ENCODE data around the gene TDP1.
"Not testable (repeated sequence)": the region's sequence is repeated elsewhere in the genome, so short reads cannot be mapped to it uniquely, and the experiment has no call there.

TDP1 gene

DNA sequence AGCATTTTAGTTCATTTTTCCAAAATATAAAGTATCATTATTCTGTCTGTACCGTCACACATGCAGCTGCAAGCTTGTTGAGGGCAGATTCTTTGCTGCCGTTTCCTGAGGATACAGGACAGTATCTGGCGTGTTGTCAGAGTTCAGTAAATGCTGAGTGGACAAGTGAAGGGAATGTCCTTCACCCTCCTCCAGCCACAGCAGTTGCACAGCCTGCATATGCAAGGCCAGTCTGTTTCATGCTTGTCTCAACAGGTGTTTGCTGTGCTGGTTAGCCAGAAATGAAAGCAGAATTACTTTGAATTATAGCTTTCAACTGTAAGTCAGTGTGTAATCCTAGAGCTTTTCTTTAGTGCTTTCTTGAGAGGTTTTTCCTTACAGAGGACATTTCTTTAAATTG lies 36.5 kb downstream of the TDP1 start:
- no peak for DNase-seq

DNA sequence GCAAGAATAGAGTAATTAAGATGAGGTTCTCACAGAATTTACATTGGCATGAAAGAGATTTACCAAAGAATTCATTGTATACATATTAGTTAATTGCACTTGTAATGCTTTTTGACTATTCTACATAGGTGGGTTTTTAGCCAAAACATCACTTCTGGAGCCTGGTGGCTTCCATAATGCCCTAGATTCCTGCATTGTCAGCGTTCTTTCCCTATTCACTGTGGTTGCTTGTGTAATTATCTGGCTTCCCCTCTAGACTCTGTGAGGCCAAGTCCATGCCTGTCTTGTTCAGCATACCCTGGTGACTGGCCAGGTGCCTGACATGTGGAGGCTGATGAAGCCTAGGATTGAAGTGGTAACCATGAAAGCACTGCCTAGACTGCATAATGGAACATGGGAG lies 41.2 kb downstream of the TDP1 start:
- no peak for DNase-seq

DNA sequence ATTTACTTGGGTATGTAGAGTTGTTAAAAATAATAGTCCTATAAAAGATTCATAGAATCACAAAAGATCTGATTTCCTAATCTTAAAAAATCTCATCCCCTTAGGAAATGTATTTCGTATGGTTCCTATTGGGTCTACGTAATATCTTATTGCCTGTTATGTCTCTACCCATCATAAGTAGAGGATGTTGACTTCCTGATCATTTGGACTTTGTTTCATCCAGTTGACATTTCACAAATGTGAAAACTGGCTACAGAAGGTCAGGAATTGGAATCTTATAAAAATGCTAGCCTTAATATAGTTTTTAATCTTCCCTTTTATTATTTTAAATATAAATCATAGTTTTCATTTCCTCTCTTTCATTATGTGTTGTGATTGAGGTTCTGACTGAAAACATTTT lies 45.2 kb downstream of the TDP1 start:
- DNase-seq: no peak

DNA sequence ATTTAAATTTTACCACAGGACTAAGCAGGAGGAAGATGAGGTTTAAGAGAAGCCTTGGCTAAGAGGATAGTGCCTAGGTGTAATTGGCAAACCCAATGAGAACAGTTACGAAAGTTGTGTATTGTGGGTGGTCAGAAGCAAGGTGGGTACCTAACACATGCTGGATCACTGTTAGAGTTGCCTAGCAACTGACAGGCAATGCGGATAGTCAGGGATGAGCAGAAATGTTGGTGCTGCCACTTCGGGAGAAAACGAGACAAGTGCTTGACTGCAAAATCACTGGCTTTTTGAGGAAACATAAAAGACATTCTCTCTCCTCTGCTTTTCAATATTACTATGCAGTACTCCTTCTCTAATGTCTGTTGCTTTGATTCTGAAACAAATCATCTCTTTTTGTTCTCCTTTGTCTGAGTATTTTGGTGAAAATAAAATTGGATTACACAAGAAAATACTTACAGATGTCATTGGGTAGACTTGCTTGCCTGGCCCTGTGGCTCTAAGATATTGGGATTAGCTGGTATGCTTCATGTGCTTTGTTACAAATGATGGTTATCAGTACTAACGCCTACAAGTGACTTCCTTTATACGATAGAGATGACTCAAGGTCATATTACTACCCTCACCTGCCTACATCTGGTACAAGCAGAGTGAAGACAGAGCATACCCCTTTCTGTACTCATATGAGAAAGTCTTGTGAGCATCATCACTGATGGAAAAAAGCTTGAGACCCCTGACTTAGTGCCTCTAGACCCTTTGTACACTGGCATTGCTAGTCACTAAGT lies 48.0 kb downstream of the TDP1 start:
- no peak for DNase-seq

DNA sequence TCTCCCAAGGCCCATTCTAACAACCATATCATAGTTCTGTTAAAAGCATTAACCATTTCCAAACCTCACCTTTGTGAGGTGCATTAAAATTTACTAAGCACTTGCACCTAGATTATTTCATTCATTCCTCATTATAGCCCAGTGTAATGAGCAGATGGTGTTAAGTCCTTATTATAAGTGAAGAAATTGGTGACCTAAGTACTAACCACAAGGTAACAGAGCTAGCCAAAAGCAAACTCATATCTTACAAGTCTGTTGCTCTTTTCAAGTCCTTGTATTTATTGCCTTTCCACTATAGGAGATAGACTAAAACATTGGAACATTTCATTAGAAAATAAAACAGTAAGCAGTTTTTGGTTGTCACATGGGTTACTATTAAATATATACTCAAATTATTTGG lies 49.7 kb downstream of the TDP1 start:
- DNase-seq: no peak

DNA sequence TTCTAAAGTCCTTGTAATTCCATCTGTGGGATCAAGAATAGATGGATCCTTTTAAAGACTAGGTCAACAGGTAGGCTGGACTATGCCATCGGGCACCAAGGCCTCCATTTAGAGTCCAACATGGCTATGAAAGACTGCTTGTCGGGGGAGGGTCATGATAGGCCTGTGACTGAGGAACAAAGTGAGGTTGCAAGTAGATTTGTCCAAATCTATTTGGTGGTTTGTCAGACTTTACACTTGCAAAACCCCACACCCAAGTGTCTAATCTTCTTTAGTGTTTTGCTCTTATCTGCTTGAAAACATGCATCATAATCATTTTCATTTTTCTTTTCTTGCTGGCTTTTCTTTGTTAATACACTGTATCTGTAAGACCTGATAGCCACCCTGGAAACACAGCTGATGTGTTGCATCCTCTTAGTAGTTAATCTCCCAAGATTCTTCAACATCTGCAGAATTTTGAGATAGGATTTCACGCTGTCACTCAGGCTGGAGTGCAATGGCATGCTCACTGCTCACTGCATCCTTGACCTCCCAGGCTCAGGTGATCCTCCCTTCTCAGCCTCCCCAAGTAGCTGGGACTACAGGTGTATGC lies 50.3 kb downstream of the TDP1 start:
- no peak for DNase-seq

DNA sequence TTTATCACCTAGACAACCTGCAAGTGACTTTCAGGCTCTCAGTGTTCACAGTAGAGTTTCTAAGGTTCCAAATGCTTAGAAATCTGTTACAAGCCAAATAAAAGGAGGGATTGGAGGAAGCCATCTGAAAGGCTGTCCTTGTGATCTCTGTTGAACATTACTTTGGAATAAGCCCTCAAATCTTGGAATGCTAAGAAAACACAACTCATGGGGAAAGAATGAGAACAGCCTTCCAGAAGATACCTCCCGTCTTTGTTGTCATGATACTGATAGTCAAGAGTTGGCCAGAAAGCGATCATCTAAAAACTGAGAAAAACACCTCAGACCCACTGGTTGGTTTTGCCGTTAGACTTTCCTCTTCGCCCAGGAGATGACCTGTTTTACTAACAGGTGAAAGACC lies 61.6 kb downstream of the TDP1 start:
- DNase-seq: no peak

DNA sequence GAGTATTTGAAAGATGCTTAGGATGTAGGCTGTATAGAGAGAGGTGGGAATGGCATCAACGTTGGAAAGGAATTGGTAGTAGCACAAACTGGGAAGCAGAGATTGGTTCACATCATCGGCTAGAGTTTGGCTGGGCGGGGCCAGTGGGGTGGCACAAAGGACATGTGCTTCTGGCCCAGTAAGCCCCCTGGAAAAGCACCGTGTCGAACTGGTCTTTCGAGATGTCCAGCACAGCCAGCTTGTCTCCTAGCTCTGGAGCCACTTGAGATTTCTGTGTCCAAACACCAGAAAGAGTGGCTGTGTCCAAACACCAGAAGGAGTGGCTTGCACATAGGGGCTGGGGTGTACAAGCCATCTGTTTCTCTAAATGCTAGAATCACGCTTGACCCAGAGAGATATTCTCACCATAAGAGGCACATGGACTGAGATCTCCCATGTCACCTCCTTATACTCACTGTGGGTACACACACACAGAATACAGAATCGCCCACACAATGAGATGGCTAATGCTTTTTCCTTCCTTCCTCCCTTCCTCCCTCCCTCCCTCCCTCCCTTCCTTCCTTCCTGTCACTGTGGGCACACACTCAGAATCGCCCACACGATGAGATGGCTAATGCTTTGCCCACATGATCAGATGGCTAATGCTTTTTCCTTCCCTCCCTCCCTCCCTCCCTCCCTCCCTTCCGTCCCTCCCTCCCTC lies 64.2 kb downstream of the TDP1 start:
- DNase-seq: no peak

DNA sequence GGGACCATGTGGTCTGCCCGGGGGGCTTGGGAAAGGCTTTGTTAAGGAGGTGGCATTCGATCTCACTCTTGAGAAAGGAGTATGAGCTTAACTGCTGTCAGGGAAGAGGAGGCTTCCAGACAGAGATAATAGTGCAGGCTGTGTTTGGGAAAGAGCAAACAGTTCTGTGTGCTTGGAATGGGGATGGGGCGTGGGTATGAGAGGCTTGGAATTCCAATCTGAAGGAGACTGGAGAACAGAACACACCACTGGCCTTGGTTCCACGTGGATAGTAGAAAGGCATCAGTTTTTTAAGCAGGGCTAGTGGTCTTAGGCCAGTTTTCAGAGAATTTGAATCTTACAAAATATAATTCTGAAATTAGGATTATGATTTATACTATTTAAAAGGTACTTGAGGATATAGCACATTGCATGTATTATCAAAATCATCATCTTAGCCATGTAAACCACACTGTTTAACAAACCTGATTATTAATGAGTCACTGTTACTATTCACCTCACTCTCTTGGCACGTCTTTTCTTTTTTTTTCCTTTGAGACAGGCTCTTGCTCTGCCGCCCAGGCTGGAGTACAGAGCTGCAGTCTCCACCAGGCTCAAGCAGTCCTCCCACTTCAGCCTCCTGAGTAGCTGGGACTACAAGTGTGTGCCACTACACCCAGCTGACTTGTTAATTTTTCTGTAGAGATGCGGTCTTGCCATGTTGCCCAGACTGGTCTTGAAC lies 67.6 kb downstream of the TDP1 start:
- DNase-seq: no peak

DNA sequence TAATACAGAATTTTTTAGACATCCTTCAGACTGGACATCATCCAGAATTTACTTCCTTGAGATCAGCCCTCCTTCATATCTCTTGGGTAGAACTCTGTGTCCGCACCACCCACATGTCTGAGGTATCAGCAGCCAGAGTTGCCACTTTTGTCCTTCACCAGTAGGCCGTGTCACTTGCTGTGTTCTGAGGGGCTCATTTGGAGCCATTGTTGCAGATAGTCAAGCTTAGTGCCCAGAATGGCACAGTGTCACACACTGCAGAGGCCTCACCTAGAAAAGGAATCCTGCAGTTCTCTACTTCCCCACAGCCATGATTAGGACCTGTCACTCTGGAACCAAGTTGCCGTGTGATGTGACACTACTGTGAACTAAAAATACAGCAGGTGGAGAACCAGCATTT lies 69.2 kb downstream of the TDP1 start:
- no peak for DNase-seq

DNA sequence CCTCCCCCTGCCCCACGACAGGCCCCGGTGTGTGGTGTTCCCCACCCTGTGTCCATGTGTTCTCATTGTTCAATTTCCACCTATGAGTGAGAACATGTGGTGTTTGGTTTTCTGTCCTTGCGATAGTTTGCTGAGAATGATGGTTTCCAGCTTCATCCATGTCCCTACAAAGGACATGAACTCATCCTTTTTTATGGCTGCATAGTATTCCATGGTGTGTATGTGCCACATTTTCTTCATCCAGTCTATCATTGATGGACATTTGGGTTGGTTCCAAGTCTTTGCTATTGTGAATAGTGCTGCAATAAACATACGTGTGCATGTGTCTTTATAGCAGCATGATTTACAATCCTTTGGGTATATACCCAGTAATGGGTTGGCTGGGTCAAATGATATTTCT lies 70.9 kb downstream of the TDP1 start:
- DNase-seq: not testable (repeated sequence)

DNA sequence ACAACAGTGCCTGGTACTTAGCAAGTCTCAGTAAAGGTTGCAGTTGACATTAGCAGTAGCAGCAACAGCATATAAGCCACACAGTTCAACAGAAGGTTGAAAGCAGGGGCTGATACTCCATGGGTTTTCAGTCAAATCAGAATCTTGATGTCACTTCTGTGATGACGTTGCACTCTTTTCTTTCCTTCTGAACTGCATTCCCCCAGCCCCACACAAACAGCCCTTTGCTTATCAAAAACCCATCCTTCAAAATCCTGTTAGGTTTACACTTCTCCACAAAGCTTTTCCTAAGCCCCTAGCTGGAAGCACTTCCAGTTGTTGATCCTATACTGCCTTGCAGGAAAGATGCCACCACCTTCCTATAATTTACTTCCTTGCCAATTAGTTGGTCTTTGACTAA lies 72.1 kb downstream of the TDP1 start:
- no peak for DNase-seq

DNA sequence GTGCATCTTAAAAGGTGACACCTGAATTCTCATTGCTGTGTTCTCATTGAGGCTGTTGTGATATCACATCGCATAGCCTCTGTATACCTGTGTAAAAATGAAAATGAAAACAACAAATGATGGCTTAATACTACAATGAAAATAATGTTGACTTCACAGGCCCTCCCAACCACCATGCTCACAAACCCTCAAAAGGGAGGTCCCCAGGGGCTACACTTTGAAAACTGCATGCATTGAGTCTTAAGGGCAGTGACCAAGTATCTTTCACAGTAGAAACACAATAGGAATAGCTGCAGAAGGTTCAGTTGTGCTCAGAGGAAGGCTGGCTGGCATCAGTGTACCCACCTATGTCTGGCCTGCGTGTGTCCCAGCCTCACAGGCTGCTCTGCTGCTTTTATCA lies 78.4 kb downstream of the TDP1 start:
- DNase-seq: no peak

DNA sequence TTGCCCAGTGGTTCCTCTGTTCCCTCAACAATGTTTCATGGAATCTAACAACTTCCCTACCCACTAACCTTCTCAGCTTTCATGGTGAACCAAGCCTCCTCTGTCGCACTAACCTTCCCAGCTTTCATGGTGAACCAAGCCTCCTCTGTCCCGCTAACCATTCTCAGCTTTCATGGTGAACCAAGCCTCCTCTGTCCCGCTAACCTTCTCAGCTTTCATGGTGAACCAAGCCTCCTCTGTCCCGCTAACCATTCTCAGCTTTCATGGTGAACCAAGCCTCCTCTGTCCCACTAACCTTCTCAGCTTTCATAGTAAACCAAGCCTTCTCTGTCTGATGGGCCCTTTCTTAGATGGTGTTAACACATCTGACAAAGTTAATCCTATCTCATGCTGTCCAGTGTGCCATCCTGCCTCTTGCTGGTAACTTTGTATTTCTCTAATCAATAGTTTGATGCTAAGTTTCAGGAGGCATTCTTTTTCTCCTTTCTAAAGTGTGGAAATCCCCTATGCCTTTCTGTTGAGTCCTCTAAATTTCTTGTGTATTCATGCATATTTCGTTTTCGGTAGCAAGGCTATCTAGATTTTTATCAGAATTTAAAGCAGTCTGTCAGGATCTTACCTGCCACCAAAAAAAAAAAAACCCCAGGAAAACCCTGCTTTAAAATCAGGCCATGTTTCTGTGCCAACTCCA lies 79.3 kb downstream of the TDP1 start:
- no peak for DNase-seq

DNA sequence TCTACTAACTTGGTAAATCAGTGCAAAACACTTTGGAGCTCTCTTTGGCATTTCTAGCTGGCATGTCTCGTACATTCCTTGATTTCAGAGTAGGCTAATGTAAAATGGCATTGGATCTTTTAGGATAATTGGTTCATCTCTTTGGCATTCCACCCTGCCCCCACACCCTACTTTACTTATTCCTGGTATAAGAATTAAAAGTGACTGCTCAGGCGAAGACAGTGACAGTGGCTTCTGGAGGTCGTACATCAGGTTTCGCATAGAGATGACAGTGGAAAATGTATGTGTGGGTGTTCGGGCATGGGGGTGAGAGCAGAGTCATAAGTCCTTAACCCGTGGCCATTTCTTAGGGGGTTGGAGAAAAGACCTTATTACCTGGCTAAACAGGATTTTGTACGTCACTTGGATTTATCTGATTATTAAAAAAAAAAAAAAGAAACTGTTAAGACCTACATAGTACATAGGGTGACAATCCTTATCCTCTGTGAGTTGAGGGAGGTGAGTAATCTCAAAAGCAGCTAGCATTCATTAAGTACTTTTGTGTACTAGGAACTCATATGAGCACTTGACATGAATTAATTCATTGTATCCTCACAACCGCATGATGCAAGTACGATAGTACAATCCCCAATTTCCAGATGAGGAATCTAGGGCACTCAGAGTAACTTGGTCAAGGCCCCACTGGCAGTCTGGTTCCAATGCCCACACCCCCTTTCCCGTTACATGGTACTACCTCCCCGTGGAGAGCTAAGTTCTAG lies 83.7 kb downstream of the TDP1 start:
- DNase-seq: no peak

DNA sequence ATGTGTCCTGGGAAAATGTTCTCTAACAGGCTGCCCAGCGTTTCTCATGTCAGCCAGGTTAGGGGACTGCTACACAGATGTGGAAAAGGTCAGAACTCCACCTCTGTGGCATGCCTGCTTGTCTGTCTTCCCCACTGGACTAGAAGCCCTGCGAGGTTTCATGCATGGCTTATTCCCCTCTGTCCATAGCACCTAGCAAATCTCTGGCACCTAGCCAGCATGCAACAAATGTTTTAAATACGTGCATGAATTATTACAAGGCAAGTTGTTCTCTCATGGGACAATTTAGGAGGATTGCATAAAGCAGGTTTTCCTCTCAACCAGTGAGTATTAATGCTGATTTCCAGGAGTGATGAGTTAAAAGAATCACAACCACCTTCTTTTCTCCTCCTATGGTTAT lies 84.7 kb downstream of the TDP1 start:
- DNase-seq: no peak

DNA sequence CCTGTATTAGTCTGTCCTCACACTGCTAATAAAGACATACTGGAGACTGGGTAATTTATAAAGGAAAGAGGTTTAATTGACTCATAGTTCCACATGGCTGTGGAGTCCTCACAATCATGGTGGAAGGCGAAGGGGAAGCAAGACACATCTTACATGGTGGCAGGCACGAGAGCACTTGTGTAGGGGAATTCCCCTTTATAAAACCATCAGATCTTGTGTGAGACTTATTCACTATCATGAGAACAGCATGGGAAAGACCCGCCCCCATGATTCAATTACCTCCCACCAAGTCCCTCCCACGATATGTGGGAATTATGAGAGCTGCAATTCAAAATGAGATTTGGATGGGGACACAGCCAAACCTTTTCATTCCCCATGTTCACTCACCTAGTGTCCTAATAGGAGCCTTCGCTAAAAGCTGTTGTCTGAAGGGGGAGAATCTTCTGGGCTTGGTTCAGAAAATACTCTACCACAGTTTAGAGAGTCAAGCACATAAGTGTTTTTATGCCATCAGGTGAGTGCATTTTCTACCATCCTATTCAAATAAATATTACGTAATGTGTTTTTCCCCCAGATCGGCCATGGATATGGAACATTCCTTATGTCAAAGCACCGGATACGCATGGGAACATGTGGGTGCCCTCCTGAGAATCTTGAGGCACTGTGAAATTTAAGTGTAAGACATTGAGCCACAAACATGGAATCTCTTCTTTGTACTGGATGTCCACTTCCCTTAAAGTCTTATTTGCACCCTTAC lies 86.9 kb downstream of the TDP1 start:
- no peak for DNase-seq

DNA sequence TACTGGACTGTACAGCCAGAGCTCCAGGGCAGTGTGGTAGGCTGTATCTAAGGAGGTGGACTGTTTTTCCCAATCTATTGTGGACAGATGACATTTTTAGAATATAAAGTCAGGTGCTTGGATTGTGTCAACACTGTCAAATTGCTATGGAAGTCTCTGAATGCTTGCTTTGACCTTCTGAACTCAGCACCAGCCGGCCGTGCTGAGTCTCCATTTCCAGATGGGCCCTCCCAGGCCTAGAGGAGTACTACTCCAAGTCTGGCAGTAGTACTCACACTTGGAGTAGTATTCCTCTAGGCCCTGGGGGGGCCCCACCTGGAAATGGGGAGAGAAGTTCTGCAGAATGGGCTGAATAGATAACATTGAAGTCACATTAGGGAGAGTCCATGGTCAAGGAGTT lies 89.9 kb downstream of the TDP1 start:
- DNase-seq: no peak

DNA sequence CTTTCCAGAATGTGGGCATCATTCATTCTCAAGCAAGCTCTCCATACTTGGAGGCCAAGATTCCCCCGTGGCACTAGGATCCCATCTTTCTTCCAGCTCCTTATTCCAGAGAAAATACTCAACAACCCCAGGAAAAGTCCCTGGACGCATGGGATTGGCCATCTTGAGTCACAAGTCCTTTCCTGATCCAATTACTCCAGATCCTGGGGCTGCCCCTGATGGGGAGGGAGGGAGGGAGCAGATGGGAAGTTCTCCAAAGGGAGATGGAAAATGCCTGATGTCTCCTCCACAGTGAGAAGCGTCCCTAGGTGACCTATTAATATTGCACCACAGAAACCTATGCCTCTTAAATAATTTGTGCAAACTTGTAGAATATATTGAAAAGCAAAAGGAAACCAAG lies 93.7 kb downstream of the TDP1 start:
- DNase-seq: no peak

DNA sequence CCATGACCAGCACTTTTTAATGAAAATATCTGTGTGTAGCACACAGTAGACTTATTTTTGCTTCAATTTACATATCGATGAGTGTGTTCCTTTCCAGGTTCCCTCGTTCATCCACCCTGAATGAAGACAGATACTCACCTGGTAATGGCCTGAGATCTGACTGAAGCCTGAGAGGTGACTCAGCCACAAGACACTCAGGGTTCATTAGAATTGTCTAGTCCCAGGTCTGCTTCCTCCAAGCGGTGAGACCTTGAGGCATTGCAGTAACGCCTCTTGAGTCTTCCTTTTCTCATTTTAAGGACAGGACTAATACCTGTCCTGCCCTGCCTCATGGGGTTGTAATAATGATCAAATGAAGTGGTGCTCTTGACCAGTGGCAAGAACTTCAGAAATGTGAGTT lies 94.5 kb downstream of the TDP1 start:
- no peak for DNase-seq

DNA sequence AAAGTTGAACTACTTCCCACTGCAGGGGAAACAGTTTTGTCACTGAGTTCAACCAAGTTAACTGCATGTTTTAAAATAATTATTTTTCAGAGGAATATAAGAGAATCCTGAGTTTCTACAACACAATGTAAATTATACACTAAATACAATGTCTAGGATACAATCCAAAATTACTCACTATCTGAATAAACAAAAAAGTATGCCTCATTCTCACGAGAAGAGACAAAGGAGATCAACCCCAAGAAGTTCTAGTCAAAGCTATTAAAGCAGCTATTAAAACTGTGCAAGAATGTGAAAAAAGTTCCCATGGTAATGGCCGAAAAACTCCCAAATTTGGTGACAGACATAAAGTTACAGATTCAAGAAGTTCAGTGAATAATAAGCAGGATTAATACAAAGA lies 97.3 kb downstream of the TDP1 start:
- no peak for DNase-seq

DNA sequence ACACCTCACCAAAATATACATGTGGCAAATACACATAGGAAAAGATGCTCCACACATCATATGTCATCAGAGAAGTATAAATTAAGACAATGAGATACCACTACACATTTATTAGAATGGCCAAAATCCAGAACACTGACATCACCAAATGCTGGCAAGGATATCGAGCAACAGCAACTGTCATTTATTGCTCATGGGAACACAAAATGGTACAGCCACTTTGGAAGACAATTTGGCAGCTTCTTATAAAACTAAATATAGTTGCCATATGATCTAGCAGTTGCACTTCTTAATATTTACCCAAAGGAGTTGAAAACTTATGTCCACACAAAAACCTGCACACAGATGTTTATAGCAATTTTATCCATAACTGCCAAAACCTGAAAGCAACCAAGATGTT lies 99.1 kb downstream of the TDP1 start:
- DNase-seq: no peak
